GM19397 (cell line): Measurements from ENCODE around the gene CHAC2.
A peak's percentile ranks its signal among the peaks of the same experiment; 100 is the strongest.
"Not testable (repeated sequence)": the region's sequence is repeated elsewhere in the genome, so short reads cannot be mapped to it uniquely, and the experiment has no call there.

Experiments
- ATAC-seq: cut with Tn5 transposase; IDR thresholded peaks from one replicate; pipeline ENCODE4 v1.9.1; 2021; ENCODE audit warnings: mild to moderate bottlenecking, moderate library complexity; ENCODE audit not compliant: unreplicated experiment

CHAC2 gene

DNA sequence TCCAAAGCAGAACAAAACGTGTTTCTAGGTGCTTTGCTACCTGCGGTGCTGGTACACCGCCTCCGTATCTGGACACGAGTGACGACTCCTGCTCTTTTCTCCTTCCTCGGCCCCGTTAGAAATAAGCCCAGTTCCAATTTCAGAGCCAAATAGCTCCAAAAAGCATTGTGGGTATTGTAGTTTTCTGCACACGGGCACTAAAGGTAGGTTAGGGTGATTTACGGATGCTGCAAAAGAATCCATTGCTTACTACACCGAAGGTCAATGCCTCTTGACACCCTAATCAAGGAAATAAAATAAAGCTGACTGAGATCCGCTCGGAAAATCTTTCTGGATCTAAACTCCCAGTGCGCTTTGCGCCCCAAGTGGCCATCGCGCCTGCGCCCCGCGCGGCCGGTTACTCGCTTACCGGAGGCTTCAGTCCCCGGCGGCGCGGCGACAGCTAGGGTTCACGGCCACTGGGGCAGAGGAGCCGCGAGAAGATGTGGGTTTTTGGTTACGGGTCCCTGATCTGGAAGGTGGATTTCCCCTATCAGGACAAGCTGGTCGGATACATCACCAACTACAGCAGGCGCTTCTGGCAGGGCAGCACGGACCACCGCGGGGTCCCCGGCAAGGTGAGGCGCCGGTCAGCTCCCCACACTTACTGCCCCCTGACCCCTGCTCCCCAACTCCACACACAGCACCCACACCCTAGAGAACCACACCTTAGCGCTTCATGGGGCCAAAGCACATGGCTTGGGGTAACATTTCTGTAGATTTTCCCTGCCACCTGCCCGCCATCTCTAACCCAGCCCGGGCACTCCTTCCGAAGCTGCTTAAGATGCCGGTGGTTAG lies at the start of gene CHAC2:
Gene CHAC2 (plus strand): TSS at position 400 of the 837 bp plus-strand sequence. CDS start 83 bp downstream, at position 483.
- ATAC-seq = peak; percentile 95

DNA sequence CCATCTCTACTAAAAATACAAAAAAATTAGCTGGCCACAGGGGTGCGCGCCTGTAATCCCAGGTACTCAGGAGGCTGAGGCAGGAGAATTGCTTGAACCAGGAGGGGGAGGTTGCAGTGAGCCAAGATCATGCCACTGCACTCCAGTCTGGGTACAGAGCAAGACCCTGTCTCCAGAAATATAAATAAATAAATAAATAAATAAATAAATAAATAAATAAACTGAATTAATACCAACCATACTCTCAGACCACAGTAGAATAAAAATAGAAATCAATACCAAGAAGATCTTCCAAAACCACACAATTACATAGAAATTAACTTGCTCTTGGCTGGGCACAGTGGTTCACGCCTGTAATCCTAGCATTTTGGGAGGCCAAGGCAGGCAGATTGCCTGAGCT lies 46.7 kb upstream of the CHAC2 start:
- ATAC-seq = not testable (repeated sequence)

DNA sequence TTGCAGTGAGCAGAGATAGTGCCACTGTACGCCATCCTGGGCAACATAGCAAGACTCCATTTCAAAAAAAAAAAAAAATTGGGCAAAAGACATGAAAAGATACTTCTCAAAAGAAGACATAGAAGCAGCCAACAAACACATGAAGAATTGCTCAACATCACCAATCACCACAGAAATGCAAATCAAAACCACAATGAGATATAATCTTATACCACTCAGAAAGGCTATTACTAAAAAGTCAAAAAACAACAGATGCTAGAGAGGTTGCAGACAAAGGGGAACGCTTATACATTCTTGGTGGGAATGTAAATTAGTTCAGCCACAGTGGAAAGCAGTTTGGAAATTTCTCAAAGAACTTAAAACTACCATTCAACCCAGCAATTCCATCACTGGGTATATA lies 43.1 kb upstream of the CHAC2 start:
- no peak for ATAC-seq

DNA sequence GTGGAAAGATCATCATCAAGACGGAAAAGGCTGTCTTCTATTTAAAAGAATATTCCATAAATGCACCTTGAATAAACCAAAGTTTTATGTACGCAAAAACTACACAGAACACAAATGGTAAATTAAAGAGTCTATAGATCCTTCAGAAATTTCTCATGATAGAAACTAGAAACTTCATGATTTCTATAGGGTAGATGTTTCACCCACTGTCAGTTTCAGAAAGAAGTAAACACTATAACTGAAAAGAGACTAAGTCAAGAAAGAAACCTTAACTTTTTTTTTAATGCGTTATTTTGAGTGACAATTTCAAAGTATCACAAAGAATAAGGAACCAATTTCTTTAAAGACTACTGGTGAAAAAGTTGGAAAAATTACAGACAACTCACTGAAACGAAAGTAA lies 41.9 kb upstream of the CHAC2 start:
- no peak for ATAC-seq

GRCh38 chr2:53727921-53728320 lies 39.7 kb upstream of the CHAC2 start:
- ATAC-seq = no peak

- no peak for ATAC-seq
Observed at GRCh38 chr2:53729143-53729762, 38.4 kb upstream of the CHAC2 start.

DNA sequence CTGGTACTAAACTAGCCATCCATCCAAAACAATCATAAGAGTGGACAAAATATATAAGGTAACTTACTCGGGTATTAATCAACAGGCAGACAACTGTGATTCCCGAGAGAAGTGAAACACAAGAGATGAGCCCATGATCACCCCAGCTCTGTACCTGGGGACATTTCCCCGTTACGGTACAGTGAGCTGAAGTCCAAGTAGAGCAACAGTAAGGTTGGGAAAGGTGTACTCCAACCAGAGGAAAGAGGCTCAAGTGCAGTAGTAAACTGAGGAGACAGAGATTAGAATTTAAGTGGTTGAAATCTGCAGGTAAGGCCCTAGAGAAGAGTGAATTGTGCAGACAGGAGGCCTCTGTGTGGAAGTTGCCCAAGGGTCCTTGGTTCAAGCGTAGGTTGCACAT lies 30.5 kb upstream of the CHAC2 start:
- no peak for ATAC-seq

DNA sequence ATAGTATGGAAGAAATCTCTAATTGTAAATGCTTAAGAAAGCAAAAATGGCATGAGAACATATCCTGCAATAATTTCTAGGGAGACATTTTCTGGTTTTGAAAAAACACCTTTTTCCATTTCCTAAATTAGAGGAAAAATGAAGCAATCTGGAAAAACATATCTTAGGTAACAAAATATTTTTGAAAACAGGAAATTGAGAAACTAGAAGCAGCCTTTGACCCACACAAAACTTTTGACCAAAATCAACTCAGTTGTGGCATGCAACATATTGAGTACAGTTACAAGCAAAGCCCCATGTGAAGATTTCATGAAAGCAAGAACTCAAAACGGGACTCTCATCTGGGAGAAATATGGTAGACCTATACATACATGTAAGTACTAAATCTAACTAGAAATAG lies 28.6 kb upstream of the CHAC2 start:
- ATAC-seq = no peak

- ATAC-seq = no peak
Observed at GRCh38 chr2:53740170-53740569, 27.4 kb upstream of the CHAC2 start.

DNA sequence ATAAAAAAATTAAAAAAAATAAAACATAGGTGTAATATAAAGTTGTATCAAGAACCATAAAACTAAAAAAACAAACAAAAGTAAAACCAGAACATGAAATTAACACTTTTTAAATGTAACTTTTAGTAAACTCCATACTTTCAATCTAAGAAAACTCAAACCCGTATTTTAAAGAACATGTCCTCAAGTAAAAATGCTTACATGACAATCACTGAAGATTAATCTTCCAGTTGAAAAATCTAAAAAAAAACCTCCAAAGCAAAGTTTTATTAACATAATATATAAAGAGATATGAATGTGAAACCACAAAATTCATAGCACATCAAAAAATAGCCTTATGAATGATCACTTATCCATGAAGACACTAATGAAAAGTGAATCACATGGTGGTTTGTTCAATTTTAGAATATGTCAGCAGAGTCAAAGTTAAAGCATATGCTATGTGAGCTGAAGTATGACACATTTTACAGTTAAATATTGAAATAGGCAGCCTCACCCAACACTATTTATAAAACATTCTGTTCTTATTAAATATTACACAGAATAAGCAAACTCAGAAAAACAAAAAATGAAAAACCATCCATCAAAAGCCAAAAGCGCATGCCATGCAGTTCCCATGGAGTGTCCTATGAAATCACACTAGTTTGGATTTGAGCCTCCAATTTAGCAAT lies 23.1 kb upstream of the CHAC2 start:
- ATAC-seq = no peak

GRCh38 chr2:53750041-53750768 lies 17.4 kb upstream of the CHAC2 start:
- no peak for ATAC-seq

DNA sequence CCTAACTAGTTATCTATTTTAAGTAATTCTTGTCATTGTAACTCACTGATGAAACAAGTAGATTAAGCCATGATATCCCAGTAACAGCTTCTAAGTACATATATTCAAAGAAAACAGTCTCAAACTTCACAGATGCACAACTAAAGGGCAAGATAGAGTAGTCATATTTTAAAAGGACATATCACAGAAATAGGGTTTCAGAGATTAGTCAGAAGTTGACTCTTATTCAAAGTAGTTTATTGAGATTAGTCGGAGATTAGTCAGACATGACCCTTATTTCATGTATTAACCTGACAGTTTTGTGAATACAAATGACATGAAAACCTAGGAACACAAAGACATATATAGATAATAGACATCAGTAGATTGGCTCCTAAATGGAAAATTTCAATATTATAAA lies 15.9 kb upstream of the CHAC2 start:
- ATAC-seq = peak; percentile 69

- no peak for ATAC-seq
Observed at GRCh38 chr2:53752385-53752784, 15.2 kb upstream of the CHAC2 start.

GRCh38 chr2:53753041-53753440 lies 14.6 kb upstream of the CHAC2 start:
- no peak for ATAC-seq

GRCh38 chr2:53755121-53755520 lies 12.5 kb upstream of the CHAC2 start:
- no peak for ATAC-seq

DNA sequence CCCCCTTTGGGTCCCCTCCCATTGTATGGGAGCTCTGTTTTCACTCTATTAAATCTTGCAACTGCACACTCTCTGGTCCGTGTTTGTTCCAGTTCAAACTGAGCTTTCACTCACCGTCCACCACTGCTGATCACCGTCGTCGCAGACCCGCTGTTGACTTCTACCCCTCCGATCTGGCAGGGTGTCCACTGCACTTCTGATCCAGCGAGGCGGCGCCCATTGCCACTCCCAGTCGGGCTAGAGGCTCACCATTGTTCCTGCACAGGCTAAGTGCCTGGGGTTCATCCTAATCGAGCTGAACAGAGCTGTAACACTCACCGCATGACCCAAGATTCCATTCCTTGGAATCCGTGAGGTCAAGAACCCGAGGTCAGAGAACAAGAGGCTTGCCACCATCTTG lies 11.0 kb upstream of the CHAC2 start:
- ATAC-seq = no peak

DNA sequence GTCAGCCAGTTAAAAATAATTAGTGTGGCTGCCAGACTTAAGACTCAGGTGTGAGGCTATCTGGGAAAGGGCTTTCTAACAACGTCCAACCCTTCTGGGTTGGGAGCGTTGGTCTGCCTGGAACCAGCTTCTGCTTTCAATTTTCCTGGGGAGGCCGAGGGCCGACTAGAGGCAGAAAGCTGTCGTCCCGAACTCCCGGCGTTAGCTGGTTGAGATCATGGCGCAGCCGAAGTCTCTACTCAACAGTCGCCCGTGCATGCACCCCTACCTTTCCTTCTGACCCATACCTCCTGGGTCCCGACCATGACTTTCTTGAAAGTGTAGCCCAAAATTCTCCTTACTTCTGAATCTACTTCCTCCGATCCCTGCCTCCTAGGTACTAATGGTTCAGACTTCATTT lies 10.4 kb upstream of the CHAC2 start:
- ATAC-seq = not testable (repeated sequence)

DNA sequence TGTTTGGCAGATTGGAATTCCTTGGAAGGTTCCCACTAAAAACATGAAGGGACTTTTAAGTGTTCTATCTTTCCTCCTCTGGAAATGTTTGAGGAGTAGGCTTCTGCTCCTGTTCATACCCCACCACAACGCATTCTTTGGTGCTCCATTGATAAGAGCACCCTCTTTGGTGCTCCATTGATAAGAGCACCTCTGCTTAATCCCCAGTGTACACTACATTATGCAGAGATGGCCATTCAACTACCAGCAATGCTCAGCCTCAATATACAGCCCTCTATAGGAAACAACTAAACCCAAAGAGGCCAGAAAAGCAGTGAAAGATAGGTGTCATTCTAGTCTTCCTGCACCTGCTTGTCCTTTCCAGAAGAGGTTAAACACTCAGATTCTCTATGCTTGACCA lies 1.8 kb upstream of the CHAC2 start:
- ATAC-seq = no peak

GRCh38 chr2:53768242-53768542 lies 588 bp downstream of the CHAC2 start:
- ATAC-seq = peak; percentile 50

GRCh38 chr2:53769318-53769945 lies 1.8 kb downstream of the CHAC2 start:
- no peak for ATAC-seq

GRCh38 chr2:53770264-53770663 lies 2.7 kb downstream of the CHAC2 start:
- ATAC-seq = no peak
